ENCODE measurements around the gene COG4.
A peak's percentile ranks its signal among the peaks of the same experiment; 100 is the strongest.

The COG4 gene

DNA sequence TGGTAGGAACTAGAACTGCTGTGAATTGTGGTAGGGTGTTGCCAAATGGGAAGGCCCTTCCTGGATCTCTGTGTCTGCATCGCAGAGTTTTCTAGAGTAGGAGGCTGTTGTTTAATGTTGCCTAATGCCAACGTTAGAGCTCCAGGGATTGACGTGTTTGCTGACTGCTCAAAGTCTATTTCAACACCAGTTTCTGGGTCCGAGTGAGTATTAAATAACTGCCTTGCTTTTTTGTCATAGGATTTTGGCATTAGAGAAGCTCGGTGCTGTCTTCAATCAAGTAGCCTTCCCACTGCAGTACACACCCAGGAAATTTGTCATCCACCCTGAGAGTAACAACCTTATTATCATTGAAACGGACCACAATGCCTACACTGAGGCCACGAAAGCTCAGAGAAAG, 40.3 kb upstream of the COG4 start:
- H3K27me3 ChIP-seq, result no peaks in the 10 kb centered on the region
- peaks cover 100% of the 10 kb centered on the region in 11 experiments for H3K36me3 ChIP-seq
- H3K4me1 ChIP-seq, result peaks cover 0 to 9% (median 0%) of the 10 kb centered on the region in 10 experiments; a peak in 3 of 20 replicates

DNA sequence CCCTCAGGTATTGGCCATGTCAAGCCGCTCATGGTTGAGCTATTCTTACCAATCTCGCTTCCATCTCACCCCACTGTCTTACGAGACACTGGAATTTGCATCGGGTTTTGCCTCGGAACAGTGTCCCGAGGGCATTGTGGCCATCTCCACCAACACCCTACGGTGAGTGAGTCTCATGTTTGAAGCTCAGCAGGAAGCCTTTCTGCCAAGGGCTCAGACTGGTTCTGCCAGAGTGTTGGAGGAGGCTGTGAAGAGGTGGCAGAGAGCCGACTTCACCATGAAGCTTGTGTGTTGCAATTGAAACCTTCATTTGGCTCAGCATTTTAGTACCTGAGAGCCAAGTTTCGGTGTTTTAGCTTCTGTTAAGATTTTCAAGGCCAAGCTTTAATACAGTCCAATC, 38.3 kb upstream of the COG4 start:
- Histone ChIP-seq H3K4me1 (peaks cover 0 to 8% (median 0%) of the 10 kb centered on the region in 10 experiments; a peak in 3 of 20 replicates), H3K36me3 (peaks cover 100% of the 10 kb centered on the region in 11 experiments), H3K27ac (no peak overlapping the region)

More for the DNA sequence above, 40.3 kb upstream of the COG4 start:
- Histone ChIP-seq H3K4me2 (no peak overlapping the region), H3K27ac (no peak overlapping the region), H4K20me1 (peaks cover 43 to 100% (median 100%) of the 10 kb centered on the region in 11 experiments), H3K9me3 (replicated peaks in 1 of 11) (no peaks in the 10 kb centered on the region), H3K9ac (no peak overlapping the region), H3K4me3 (no peak overlapping the region)
- no peak for TF ChIP-seq Cebpa-rat (IDR thresholded peaks at IDR 0.05)

DNA sequence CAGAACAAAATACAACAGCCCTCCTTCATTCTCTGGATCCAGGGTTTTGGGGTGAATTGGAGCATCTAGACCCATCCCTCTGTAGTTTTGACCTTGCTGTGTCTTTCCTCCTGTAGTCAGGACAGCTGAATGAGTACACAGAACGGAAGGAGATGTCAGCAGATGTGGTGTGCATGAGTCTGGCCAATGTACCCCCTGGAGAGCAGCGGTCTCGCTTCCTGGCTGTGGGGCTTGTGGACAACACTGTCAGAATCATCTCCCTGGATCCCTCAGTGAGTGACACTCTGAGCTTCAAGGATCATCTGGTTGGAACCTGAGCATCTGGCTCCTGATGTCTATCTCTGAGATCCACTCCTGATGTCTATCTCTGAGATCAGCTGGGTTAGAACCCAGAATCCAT, 32.7 kb upstream of the COG4 start:
- no peak for TF ChIP-seq Cebpa-rat (IDR thresholded peaks at IDR 0.05)
- no peak overlapping the region; a peak in 1 of 22 replicates for H3K9ac ChIP-seq
- H3K9me3 ChIP-seq (replicated peaks in 1 of 11), result no peaks in the 10 kb centered on the region
- peaks cover 0 to 3% (median 0%) of the 10 kb centered on the region in 10 experiments; a peak in 3 of 20 replicates for H3K4me1 ChIP-seq
- H4K20me1 ChIP-seq, result peaks cover 65 to 100% (median 100%) of the 10 kb centered on the region in 11 experiments
- no peak overlapping the region for H3K4me3 ChIP-seq
- no peaks in the 10 kb centered on the region for H3K27me3 ChIP-seq
- no peak overlapping the region for H3K27ac ChIP-seq
- H3K36me3 ChIP-seq, result peaks cover 100% of the 10 kb centered on the region in 11 experiments
- H3K4me2 ChIP-seq, result no peak overlapping the region

More for the DNA sequence above, 38.3 kb upstream of the COG4 start:
- TF ChIP-seq Cebpa-rat (IDR thresholded peaks at IDR 0.05), result no peak
- H3K9ac ChIP-seq, result no peak overlapping the region
- H3K27me3 ChIP-seq, result no peaks in the 10 kb centered on the region
- H3K9me3 ChIP-seq (replicated peaks in 1 of 11), result no peaks in the 10 kb centered on the region
- H3K4me3 ChIP-seq, result no peak overlapping the region
- peaks cover 40 to 100% (median 100%) of the 10 kb centered on the region in 11 experiments; a peak in 21 of 22 replicates for H4K20me1 ChIP-seq
- H3K4me2 ChIP-seq, result no peak overlapping the region

DNA sequence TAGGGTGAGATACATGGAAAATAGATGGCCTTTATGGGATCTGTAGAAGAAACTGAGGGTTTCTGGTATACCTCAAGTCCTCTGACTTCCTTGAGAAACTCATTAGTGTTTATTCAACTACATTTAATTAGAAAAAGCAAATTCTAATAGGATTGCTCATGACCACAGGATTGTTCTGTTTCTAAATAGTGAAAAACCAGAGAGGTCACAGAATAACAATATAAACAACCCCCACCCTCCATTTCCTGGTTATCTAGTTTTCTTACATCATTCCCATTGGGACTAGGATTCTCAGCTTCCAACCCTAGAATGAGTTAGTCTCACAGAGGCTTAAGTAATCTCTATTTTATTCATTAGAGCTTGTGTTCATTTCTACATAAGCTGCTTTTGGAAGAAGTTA, 30.3 kb upstream of the COG4 start:
- H3K4me1 ChIP-seq, result no peaks in the 10 kb centered on the region
- H3K27ac ChIP-seq, result no peak overlapping the region
- no peak overlapping the region for H3K4me3 ChIP-seq
- no peak overlapping the region for H3K4me2 ChIP-seq
- no peaks in the 10 kb centered on the region for H3K9me3 ChIP-seq (replicated peaks in 1 of 11)
- peaks cover 75 to 100% (median 100%) of the 10 kb centered on the region in 11 experiments for H4K20me1 ChIP-seq
- TF ChIP-seq Cebpa-rat (IDR thresholded peaks at IDR 0.05), result no peak
- no peaks in the 10 kb centered on the region for H3K27me3 ChIP-seq
- H3K9ac ChIP-seq, result no peak overlapping the region
- H3K36me3 ChIP-seq, result peaks cover 100% of the 10 kb centered on the region in 11 experiments

DNA sequence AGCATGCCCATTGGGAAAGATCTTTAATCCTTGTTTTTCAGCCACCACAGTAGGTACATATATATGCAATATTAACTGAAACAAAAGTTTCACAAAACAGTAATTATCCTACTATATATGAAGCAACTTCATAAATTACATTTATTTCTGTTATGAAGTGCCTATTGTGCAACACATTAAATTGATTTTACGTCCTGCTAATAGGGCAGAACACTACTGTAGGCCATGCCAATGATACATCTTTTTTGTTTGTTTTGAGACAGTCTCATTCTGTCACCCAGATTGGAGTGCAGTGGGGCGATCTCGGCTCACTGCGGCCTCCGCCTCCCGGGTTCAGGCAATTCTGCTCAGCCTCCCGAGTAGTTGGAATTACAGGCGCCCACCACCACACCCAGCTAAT, 29.3 kb upstream of the COG4 start:
- H3K4me3 ChIP-seq, result no peak overlapping the region
- no peaks in the 10 kb centered on the region for H3K4me1 ChIP-seq
- 0 out of 22 replicates have a peak, but pooled peaks of 2 of the 11 experiments have one; percentile 17 to 25 for TF ChIP-seq Cebpa-rat (IDR thresholded peaks at IDR 0.05)
- no peak overlapping the region for H3K27ac ChIP-seq
- no peaks in the 10 kb centered on the region for H3K27me3 ChIP-seq
- no peak overlapping the region for H3K4me2 ChIP-seq
- no peaks in the 10 kb centered on the region for H3K9me3 ChIP-seq (replicated peaks in 1 of 11)
- H3K9ac ChIP-seq, result no peak overlapping the region
- peaks cover 100% of the 10 kb centered on the region in 11 experiments for H3K36me3 ChIP-seq
- H4K20me1 ChIP-seq, result peaks cover 79 to 100% (median 100%) of the 10 kb centered on the region in 11 experiments

DNA sequence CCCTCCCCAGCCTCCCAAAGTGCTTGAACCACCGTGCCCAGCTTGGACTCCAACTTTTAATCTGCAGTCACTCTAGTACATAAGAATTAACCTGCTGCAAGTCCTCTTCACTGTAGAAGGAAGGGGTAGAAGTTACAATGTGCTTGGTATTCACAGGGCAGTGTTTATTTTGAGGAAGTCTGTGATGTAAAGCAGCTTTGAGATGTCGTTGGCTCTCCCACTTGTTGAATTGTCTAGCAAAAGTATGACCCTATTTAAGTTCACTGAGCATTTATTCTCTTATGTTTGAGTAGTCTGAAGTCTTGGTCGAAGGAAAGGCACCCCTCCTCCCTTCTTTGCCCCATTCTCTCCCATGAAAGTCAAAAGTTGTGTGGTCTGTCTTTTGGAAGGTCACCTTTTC, 28.4 kb upstream of the COG4 start:
- peaks cover 80 to 100% (median 100%) of the 10 kb centered on the region in 11 experiments for H4K20me1 ChIP-seq
- no peaks in the 10 kb centered on the region for H3K27me3 ChIP-seq
- H3K4me3 ChIP-seq, result no peak overlapping the region
- no peaks in the 10 kb centered on the region for H3K9me3 ChIP-seq (replicated peaks in 1 of 11)
- no peak overlapping the region for H3K9ac ChIP-seq
- no peak overlapping the region for H3K27ac ChIP-seq
- TF ChIP-seq Cebpa-rat (IDR thresholded peaks at IDR 0.05), result no peak
- peaks cover 100% of the 10 kb centered on the region in 11 experiments for H3K36me3 ChIP-seq
- H3K4me1 ChIP-seq, result no peaks in the 10 kb centered on the region
- no peak overlapping the region for H3K4me2 ChIP-seq

DNA sequence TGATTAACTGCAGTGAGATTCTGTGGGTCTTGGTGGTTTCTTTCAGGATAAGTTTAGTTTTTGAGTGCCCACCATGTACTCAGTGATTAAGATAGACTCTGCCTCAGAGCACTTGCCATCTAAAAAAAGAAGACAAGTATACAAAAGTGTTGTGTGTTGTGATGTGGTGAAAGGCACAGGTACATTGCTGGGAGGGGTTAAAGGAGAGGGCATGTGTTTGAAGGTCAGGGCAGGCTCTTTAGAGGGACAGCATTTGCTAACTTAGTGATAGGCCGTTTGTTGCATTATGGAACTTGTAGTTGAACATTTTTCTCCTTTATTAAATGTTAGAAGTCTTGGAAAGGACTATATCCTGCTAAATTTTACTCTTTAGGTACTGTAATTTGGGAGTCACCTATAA, 26.7 kb upstream of the COG4 start:
- no peaks in the 10 kb centered on the region for H3K4me1 ChIP-seq
- H3K9me3 ChIP-seq (replicated peaks in 1 of 11), result no peaks in the 10 kb centered on the region
- peaks cover 89 to 100% (median 100%) of the 10 kb centered on the region in 11 experiments for H4K20me1 ChIP-seq
- no peaks in the 10 kb centered on the region for H3K27me3 ChIP-seq
- H3K36me3 ChIP-seq, result peaks cover 100% of the 10 kb centered on the region in 11 experiments
- H3K4me2 ChIP-seq, result no peak overlapping the region
- H3K4me3 ChIP-seq, result no peak overlapping the region
- no peak overlapping the region for H3K9ac ChIP-seq
- H3K27ac ChIP-seq, result no peak overlapping the region
- no peak for TF ChIP-seq Cebpa-rat (IDR thresholded peaks at IDR 0.05)

DNA sequence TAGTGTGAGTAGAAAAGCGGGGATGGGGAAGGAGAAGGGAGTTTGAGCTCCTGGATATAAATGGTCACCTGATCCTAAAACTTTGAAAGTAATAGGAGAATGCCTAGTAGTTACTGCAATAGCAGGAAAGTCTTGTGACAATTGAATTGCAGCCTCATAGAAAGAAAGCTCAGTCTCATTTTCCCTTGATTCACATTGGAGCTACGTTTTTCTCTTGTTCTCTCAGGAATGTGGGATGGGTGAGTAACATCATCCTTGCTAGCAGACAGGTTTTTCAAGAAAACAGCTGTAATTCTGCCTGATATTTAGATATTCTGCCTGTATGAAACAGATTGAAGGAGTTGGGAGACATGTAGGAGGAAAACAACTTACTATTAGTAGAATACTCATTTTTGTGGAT, 25.6 kb upstream of the COG4 start:
- no peak overlapping the region for H3K4me2 ChIP-seq
- H3K9me3 ChIP-seq (replicated peaks in 1 of 11), result no peaks in the 10 kb centered on the region
- peaks cover 92 to 100% (median 100%) of the 10 kb centered on the region in 11 experiments for H4K20me1 ChIP-seq
- H3K27ac ChIP-seq, result no peak overlapping the region
- H3K9ac ChIP-seq, result no peak overlapping the region
- no peaks in the 10 kb centered on the region for H3K27me3 ChIP-seq
- TF ChIP-seq Cebpa-rat (IDR thresholded peaks at IDR 0.05), result no peak
- H3K4me1 ChIP-seq, result no peaks in the 10 kb centered on the region
- peaks cover 100% of the 10 kb centered on the region in 11 experiments for H3K36me3 ChIP-seq
- no peak overlapping the region for H3K4me3 ChIP-seq

DNA sequence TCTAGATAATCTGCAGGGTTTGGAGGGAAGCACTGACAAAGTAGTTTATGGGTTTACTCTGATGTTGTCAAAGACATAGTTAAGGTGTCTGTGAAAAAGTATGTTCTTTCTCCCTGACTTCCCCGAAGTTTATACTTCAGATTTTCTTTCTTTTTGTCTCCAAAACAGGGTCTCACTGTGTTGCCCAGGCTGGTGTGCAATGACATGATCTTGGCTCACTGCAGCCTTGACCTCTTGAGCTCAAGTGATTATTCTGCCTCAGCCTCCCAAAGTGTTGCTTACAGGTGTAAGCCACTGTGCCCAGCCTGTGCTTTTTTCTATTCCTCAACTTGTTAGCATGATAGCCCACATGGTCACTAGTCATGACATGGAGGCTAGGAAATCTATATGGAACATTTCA, 21.2 kb upstream of the COG4 start:
- Histone ChIP-seq H3K4me1 (no peaks in the 10 kb centered on the region), H3K27ac (no peak overlapping the region), H3K4me3 (no peak overlapping the region), H3K9ac (no peak overlapping the region), H4K20me1 (peaks cover 92 to 100% (median 100%) of the 10 kb centered on the region in 11 experiments; a peak in 21 of 22 replicates), H3K9me3 (replicated peaks in 1 of 11) (no peaks in the 10 kb centered on the region), H3K36me3 (peaks cover 99 to 100% (median 100%) of the 10 kb centered on the region in 11 experiments), H3K27me3 (no peaks in the 10 kb centered on the region), H3K4me2 (no peak overlapping the region)
- TF ChIP-seq Cebpa-rat (IDR thresholded peaks at IDR 0.05), result no peak

DNA sequence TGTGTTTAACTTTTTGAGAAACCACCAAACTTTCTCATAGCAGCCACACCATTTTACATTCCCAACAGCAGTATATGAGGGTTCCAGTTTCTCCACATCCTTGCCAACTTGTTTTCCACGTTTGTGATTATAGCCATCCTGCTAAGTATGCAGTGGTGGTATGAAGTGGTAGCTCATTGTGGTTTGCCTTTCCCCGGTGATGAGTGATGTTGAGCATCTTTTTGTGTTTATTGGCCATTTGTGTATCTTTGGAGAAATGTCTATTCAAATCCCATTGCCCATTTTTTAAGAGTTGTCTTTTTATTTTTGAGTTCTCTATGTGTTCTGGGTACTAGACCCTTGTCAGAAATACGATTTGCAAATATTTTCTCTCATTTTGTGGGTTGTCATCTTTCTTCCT, 17.6 kb upstream of the COG4 start:
- Histone ChIP-seq H3K4me2 (no peak overlapping the region), H3K9me3 (replicated peaks in 1 of 11) (no peaks in the 10 kb centered on the region), H3K36me3 (peaks cover 99 to 100% (median 100%) of the 10 kb centered on the region in 11 experiments), H3K4me1 (no peaks in the 10 kb centered on the region), H3K27me3 (no peaks in the 10 kb centered on the region), H3K4me3 (no peak overlapping the region), H4K20me1 (peaks cover 93 to 100% (median 100%) of the 10 kb centered on the region in 11 experiments; a peak in 21 of 22 replicates), H3K27ac (no peak overlapping the region), H3K9ac (no peak overlapping the region)
- TF ChIP-seq Cebpa-rat (IDR thresholded peaks at IDR 0.05), result no peak

Data from BLaER1 treated with 17β-estradiol and CSF1 and Interleukin-3, amounts not matched to agents 10 nM and 100 nM (cell line).